HUES64 (cell line): ENCODE results near the gene ZSCAN12.
A peak's percentile ranks its signal among the peaks of the same experiment; 100 is the strongest.
"Not testable (repeated sequence)": the region's sequence is repeated elsewhere in the genome, so short reads cannot be mapped to it uniquely, and the experiment has no call there.

ENCODE experiments used
- H3K27ac ChIP-seq: 2 replicates; pipeline ENCODE4 v1.7.0; 2013; ENCODE audit warnings: low read depth, low read length, inconsistent platforms
- H3K27me3 ChIP-seq: 2 replicates; pipeline ENCODE4 v1.6.1; 2013; ENCODE audit warnings: mild to moderate bottlenecking, low read length; ENCODE audit not compliant: insufficient read depth
- H3K36me3 ChIP-seq: 2 replicates; pipeline ENCODE4 v1.6.1; 2013; ENCODE audit warnings: mild to moderate bottlenecking, low read length; ENCODE audit not compliant: insufficient read depth
- H3K4me1 ChIP-seq: 2 replicates; pipeline ENCODE4 v1.6.1; 2013; ENCODE audit warnings: mild to moderate bottlenecking, low read length, moderate library complexity; ENCODE audit not compliant: insufficient read depth
- H3K4me3 ChIP-seq: 2 replicates; pipeline ENCODE4 v1.5.1; 2013; ENCODE audit warnings: mild to moderate bottlenecking, low read length, moderate library complexity
- H3K9ac ChIP-seq: 2 replicates; pipeline ENCODE4 v1.6.1; 2013; ENCODE audit warnings: mild to moderate bottlenecking, low read depth, low read length
- H3K9me3 ChIP-seq: 2 replicates; pipeline ENCODE4 v1.6.1; 2013; ENCODE audit warnings: low read depth, low read length; ENCODE audit not compliant: insufficient read depth
- WGBS: fragments of 150-250, 120-280 bp; methylation state at CpG from one replicate; pipeline ENCODE4 v1.1.7; 2013; ENCODE audit warnings: missing lambda C conversion rate; 5-methylcytosine and 5-hydroxymethylcytosine counted together

The ZSCAN12 gene

DNA sequence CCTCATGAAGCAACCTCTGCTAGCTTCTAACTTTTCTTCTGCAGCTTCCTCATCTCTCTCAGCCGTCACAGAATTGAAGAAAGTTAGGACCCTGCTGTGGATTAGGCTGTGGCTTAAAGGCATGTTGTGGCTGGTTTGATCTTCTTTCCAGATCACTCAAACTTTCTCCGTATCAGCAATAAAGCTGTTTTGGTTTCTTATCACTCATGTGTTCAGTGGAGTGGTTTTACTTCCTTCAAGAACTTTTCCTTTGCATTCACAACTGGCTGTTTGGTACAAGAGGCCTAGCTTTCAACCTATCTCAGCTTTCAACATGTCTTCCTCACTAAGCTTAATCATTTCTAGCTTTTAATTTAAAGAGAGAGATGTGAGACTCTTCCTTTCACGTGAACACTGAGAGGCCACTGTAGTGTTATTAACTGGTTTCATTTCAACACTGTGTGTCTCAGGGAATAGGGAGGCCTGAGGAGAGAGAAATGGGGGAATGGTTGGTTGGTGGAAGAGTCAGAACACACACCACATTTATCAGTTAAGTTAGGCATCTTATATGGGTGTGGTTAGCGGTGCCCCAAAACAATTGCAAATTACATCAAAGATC, 26.5 kb upstream of the ZSCAN12 start:
- no peak overlapping the region for H3K4me3 ChIP-seq
- WGBS = 94% methylated on average over 3 of the region's 4 CpGs
- peaks cover 50% of the 10 kb centered on the region for H3K36me3 ChIP-seq
- H3K27me3 ChIP-seq = no peaks in the 10 kb centered on the region
- H3K27ac ChIP-seq = no peak overlapping the region
- no peak overlapping the region for H3K9ac ChIP-seq
- H3K9me3 ChIP-seq = 0 out of 2 replicates have a peak, but pooled peaks cover 7% of the 10 kb centered on the region
- no peaks in the 10 kb centered on the region for H3K4me1 ChIP-seq

DNA sequence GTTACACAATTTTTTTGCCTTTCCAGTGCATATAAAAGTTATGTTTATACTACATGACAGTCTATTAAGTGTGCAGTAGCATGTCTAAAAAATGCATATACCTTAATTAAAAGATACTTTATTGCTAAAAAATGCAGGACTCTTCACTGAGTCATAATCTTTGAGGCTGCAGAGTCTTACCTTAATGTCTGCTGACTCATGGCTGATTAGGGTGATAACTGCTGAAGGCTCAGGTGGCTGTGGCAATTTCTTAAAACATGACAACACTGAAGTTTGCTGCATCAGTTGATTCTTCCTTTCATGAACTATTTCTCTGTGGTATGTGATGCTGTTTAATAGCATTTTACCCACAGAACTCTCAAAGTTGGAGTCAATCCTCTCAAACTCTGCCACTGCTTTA, 24.6 kb upstream of the ZSCAN12 start:
- Histone ChIP-seq H3K9ac (no peak overlapping the region), H3K27me3 (no peaks in the 10 kb centered on the region), H3K4me3 (no peak overlapping the region), H3K36me3 (peaks cover 50% of the 10 kb centered on the region), H3K27ac (no peak overlapping the region), H3K4me1 (no peaks in the 10 kb centered on the region), H3K9me3 (0 out of 2 replicates have a peak, but pooled peaks cover 7% of the 10 kb centered on the region)

- no peaks in the 10 kb centered on the region for H3K4me1 ChIP-seq
- 97% methylated on average over 1 of the region's 1 CpG for WGBS
- H3K9ac ChIP-seq = no peak overlapping the region
- no peaks in the 10 kb centered on the region for H3K27me3 ChIP-seq
- peaks cover 50% of the 10 kb centered on the region for H3K36me3 ChIP-seq
- no peak overlapping the region for H3K4me3 ChIP-seq
- H3K9me3 ChIP-seq = 0 out of 2 replicates have a peak, but pooled peaks cover 7% of the 10 kb centered on the region
- no peak overlapping the region for H3K27ac ChIP-seq
Observed at GRCh38 chr6:28423546-28423945, 24.0 kb upstream of the ZSCAN12 start.

GRCh38 chr6:28413681-28414080, 14.1 kb upstream of the ZSCAN12 start:
- no peaks in the 10 kb centered on the region for H3K9me3 ChIP-seq
- peaks cover 10% of the 10 kb centered on the region; the same call in 1 of the 2 replicates for H3K27me3 ChIP-seq
- H3K4me3 ChIP-seq = no peak overlapping the region
- no peaks in the 10 kb centered on the region for H3K36me3 ChIP-seq
- H3K9ac ChIP-seq = no peak overlapping the region
- no peaks in the 10 kb centered on the region for H3K4me1 ChIP-seq
- no peak overlapping the region for H3K27ac ChIP-seq

GRCh38 chr6:28410767-28411166, 11.2 kb upstream of the ZSCAN12 start:
- WGBS = 98% methylated on average over 2 of the region's 2 CpGs

GRCh38 chr6:28408076-28408802, 8.7 kb upstream of the ZSCAN12 start:
- 94% methylated on average over 5 of the region's 5 CpGs for WGBS
- Histone ChIP-seq H3K4me3 (no peak overlapping the region), H3K27ac (no peak overlapping the region), H3K9ac (no peak overlapping the region), H3K4me1 (no peaks in the 10 kb centered on the region), H3K36me3 (no peaks in the 10 kb centered on the region), H3K9me3 (no peaks in the 10 kb centered on the region), H3K27me3 (peaks cover 16% of the 10 kb centered on the region; the same call in 1 of the 2 replicates)

More at GRCh38 chr6:28410767-28411166, 11.2 kb upstream of the ZSCAN12 start:
- no peaks in the 10 kb centered on the region for H3K36me3 ChIP-seq
- no peaks in the 10 kb centered on the region for H3K4me1 ChIP-seq
- H3K9me3 ChIP-seq = no peaks in the 10 kb centered on the region
- H3K9ac ChIP-seq = no peak overlapping the region
- H3K4me3 ChIP-seq = no peak overlapping the region
- H3K27ac ChIP-seq = no peak overlapping the region
- H3K27me3 ChIP-seq = peaks cover 10% of the 10 kb centered on the region; the same call in 1 of the 2 replicates

DNA sequence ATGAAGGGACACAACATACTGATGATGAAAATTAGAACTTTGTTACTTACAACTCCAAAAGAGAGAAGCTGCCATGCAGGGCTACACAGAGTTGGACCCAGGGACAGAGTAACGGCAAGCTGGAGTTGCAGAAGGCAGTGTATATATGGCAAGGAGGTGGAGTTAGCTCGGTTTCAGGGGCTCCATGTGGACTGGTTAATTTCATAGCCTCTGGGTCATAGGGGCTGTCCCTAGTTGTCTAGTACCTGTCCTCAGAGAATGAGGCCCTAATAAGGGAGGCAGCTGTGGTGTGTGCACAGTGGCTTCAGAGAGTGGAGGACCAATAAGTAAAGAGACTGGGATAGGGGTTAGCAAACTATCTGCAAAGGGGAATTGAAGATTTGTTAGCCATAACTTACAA, 7.9 kb upstream of the ZSCAN12 start:
- H3K9ac ChIP-seq = no peak overlapping the region
- 79% methylated on average over 2 of the region's 2 CpGs for WGBS

GRCh38 chr6:28403923-28404322, 4.4 kb upstream of the ZSCAN12 start:
- 76% methylated on average over 4 of the region's 5 CpGs for WGBS

More for the DNA sequence above, 7.9 kb upstream of the ZSCAN12 start:
- Histone ChIP-seq H3K4me3 (no peak overlapping the region), H3K9me3 (no peaks in the 10 kb centered on the region), H3K36me3 (no peaks in the 10 kb centered on the region), H3K27me3 (peaks cover 24% of the 10 kb centered on the region), H3K27ac (no peak overlapping the region), H3K4me1 (no peaks in the 10 kb centered on the region)

DNA sequence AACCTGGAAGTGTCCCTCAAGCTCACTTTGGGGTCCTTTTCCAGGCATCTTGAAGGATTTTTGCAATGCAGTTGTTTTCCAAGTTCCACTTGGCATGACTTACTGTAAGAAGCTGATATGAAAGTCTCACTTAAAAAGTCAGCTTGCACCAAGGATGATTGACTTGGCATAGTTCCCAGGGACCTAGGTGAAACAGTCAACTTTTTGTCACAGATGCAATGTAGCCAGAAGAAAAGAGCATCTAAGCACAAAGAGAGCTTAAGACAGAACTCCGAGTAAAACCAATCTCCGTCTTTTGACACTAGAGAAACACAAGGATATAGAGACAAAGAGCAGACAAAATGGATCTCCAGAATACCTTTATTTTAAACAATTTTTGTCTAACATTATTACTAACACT, 2.6 kb upstream of the ZSCAN12 start:
- no peak overlapping the region for H3K4me3 ChIP-seq
- peaks cover 11% of the 10 kb centered on the region; the same call in 1 of the 2 replicates for H3K4me1 ChIP-seq
- H3K27ac ChIP-seq = no peak overlapping the region
- H3K9ac ChIP-seq = no peak overlapping the region
- 66% methylated on average over 2 of the region's 2 CpGs for WGBS
- peaks cover 11% of the 10 kb centered on the region for H3K36me3 ChIP-seq
- peaks cover 33% of the 10 kb centered on the region for H3K27me3 ChIP-seq
- no peaks in the 10 kb centered on the region for H3K9me3 ChIP-seq

More at GRCh38 chr6:28403923-28404322, 4.4 kb upstream of the ZSCAN12 start:
- not testable (repeated sequence) for H3K9ac ChIP-seq, H3K4me1 ChIP-seq, H3K9me3 ChIP-seq, H3K4me3 ChIP-seq, H3K27ac ChIP-seq, H3K36me3 ChIP-seq
- H3K27me3 ChIP-seq = peaks cover 36% of the 10 kb centered on the region

GRCh38 chr6:28401172-28401571, 1.6 kb upstream of the ZSCAN12 start:
- Histone ChIP-seq H3K4me3 (no peak overlapping the region), H3K9me3 (no peaks in the 10 kb centered on the region), H3K4me1 (peaks cover 11% of the 10 kb centered on the region; the same call in 1 of the 2 replicates), H3K9ac (no peak overlapping the region), H3K36me3 (peaks cover 21% of the 10 kb centered on the region), H3K27me3 (peaks cover 33% of the 10 kb centered on the region), H3K27ac (no peak overlapping the region)
- 88% methylated on average over 1 of the region's 1 CpG for WGBS

GRCh38 chr6:28400122-28400451, 540 bp upstream of the ZSCAN12 start:
- Histone ChIP-seq H3K4me3 (peak overlapping the region; percentile 89), H3K4me1 (peaks cover 11% of the 10 kb centered on the region; the same call in 1 of the 2 replicates), H3K9ac (peak overlapping the region; percentile 89), H3K27ac (peak overlapping the region; percentile 85), H3K36me3 (peaks cover 32% of the 10 kb centered on the region), H3K27me3 (peaks cover 31% of the 10 kb centered on the region), H3K9me3 (no peaks in the 10 kb centered on the region)
- 0% methylated on average over 4 of the region's 8 CpGs for WGBS
